GM12873 (cell line): ENCODE data around the gene PRDM15.
A peak's percentile ranks its signal among the peaks of the same experiment; 100 is the strongest.

ENCODE experiments used
- TF ChIP-seq, protein P1 (sequence below): IDR thresholded peaks from 2 replicates; pipeline ENCODE4 v1.5.1; 2012; ENCODE audit warnings: low read depth, mild to moderate bottlenecking, moderate library complexity, low read length, control low read depth; ENCODE audit not compliant: insufficient read depth; ENCODE audit errors: missing control alignments

The PRDM15 gene

DNA sequence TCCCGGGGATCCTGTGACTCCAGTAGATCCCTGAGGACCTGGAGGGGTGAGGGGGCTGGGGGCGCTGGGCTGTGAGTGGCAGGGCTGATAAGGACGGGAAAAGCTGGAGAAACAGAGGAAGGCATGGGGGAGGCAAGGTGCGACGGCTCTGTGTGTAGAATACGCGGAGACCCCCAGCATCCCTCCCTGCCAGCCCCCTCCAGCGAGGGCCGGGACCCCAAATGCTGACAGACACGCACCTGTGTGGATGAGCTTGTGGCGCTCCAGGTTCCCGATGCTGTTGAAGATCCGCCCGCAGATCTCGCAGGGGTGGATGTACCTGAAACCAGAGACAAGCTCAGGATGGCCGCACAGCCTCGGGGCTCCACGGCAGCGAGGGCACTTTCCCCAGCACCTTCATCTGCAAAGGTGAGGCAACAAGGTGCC lies 59.3 kb downstream of the PRDM15 start:
- TF ChIP-seq, protein P1, sequence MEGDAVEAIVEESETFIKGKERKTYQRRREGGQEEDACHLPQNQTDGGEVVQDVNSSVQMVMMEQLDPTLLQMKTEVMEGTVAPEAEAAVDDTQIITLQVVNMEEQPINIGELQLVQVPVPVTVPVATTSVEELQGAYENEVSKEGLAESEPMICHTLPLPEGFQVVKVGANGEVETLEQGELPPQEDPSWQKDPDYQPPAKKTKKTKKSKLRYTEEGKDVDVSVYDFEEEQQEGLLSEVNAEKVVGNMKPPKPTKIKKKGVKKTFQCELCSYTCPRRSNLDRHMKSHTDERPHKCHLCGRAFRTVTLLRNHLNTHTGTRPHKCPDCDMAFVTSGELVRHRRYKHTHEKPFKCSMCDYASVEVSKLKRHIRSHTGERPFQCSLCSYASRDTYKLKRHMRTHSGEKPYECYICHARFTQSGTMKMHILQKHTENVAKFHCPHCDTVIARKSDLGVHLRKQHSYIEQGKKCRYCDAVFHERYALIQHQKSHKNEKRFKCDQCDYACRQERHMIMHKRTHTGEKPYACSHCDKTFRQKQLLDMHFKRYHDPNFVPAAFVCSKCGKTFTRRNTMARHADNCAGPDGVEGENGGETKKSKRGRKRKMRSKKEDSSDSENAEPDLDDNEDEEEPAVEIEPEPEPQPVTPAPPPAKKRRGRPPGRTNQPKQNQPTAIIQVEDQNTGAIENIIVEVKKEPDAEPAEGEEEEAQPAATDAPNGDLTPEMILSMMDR: no peak

GRCh38 chr21:41819236-41819855 lies 59.8 kb downstream of the PRDM15 start:
- TF ChIP-seq, protein P1: no peak

DNA sequence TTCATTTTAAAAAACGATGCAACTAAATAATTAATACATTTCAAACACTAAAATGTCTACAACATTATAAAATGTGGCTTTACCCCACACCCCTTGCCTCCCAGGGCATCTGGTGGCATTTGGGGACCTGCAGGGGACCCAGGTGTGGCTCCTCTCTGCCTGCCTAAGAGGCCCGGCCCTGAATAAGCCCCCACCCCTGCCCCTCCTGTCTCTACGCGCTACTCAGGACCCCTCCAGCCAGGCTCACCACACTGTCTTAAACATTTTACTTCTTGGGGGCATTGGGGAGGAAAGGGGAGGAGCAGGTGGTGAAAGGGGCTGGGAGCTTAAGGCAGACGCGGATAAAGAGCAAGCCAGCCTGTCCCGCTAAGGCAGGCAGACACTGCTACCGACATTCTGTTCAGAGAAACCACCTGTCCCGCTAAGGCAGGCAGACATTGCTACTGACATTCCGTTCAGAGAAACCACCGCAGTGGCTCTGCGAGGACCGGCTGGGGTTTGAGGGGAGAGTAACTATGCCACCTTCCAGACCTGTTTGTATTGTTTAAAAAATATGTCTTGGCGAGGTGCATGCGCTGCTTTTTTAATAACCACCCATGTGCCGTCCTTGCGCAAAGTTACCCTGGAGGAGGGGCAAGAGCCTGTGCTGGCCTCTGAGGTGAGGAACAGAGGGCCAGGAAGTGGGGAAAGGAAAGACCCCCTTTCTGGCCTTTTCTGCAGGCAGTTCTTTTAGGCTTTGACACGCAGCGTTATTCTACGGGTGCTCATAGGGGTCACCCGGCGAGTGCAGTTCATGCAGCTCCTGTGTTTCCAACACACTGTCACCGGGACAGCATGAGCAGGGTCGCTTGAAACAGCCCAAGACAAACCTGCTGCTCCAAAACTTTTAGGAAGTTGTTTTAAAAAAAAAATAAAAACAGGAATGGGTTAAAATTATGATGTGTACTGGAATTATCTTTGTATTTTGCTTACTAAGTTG lies 61.0 kb downstream of the PRDM15 start:
- TF ChIP-seq, protein P1: no peak

DNA sequence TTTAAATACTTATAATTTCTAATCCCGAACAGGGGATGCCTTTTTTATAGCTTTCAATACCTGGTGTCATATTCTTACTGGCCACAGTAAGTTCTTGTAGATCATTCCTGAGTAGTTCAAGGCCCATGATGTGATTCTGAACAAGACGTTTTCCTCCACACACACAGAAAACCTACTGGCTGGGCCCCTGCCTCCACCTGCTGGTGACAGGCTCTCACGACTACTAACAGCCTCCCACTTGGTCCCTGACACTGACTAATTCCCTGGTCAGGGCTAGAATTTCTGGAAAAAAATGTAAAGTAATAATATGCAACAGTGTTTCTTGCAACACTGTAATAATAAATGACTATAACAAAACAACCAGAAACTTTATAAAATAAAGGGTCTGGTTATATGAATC lies 61.9 kb downstream of the PRDM15 start:
- TF ChIP-seq, protein P1: peak; percentile 79

DNA sequence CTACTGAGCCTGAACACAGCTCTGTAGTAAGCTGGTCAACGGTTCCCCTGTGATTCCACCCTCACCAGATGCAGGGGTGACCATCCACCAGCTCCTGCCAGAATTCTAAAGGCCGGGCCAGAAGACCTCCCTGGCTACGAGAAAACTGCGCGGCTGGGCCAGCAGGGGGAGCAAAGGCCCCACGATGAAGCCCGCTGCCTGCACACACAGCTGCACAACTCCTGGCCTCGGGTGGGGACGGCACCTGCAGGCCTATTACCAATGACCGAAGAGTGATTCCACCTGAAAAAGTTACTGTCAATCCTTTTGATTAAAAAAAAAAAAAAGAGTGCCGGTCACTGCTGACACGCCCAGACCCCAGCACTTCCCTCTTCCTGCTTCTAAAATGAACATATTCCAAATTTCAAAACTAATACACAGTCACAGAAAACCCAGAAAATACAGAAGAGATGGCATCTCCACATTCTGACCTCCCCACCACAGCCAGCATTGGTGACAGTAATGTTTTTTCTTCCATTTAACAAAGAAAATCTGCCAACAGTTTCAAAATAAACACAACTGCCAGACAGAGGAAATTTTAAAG lies 62.5 kb downstream of the PRDM15 start:
- TF ChIP-seq, protein P1: peak; percentile 78

DNA sequence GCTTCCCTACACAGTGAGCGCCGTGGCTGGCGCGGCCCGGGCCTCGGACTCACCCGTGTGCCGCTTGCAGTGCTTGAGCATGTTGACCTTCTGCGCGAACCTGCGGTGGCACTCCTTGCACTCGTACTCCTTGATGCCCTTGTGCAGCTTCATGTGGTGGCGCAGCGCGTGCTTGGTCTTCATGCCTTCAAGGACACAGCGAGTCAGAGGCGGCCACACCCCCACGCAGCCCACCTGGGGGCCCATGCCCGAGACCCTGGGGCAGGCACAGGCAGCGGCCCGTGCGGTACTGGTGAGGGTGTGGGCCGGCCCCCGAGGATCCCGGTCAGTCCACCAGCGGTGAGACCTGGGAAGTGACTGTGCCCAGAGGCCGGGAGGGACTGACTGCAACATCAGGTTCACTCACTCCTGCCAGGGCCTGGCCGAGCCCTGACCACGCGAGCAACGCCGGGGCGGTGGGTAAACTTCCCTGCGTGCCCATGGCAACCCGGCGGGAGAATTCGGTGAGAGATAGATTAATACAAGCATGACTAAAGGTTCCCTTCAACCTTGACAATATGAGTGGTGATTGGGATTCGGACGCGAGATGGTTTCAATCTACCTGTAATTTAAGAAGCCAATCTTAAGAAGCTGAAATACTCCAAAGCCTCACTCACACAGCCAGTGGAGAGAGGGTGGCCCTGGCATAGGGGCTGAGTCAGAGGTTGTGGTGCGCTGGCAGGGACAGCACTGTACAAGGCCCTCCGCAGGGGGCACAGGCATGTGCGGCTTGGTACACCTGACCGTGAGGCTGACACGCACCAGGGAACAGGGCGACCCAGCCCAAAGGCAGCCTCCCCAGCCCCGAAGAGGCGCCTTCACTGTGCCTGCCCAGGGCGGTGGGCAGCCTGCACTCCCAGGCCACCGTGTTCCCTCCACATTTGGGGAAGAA lies 63.2 kb downstream of the PRDM15 start:
- TF ChIP-seq, protein P1: no peak

DNA sequence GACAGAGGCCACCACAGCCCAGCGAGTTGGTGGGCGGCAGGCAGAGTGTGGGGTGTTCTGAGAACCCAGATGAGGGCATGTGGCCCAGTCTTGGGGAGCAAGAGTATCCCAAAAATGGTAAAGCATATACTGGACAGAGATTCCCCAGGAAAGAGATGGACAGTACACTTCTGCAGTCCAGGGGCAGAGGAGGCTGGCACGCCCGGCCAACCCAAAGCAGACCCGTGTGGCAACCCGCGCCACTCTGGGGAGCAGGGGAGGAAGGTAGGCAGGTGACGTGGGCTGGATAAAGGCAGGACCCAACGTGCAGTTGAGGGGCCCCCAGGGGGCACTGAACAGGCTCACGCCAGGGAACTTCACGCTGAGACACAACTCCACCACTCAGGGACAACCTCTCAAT lies 65.9 kb downstream of the PRDM15 start:
- TF ChIP-seq, protein P1: no peak
